SKM-1 (cell line): Measurements from ENCODE around the gene RAPGEF3.
A peak's percentile ranks its signal among the peaks of the same experiment; 100 is the strongest.

Source experiments
- DNase-seq: peaks from one replicate; lab custom pipeline; 2025; ENCODE audit not compliant: unreplicated experiment; lab: John Stamatoyannopoulos, UW

RAPGEF3 gene

GRCh38 chr12:47725091-47725772 is 33.4 kb downstream of the RAPGEF3 start, which contains the start of gene ENDOU:
ENDOU (minus strand) TSS chr12:47725490; CDS start chr12:47725413, 77 bp downstream.
- no peak for DNase-seq

GRCh38 chr12:47722941-47723631 is 35.6 kb downstream of the RAPGEF3 start:
- no peak for DNase-seq

- DNase-seq = no peak
Observed at GRCh38 chr12:47722136-47722834, 36.4 kb downstream of the RAPGEF3 start.

GRCh38 chr12:47721431-47721973 is 37.2 kb downstream of the RAPGEF3 start:
- no peak for DNase-seq

GRCh38 chr12:47718531-47718930 is 40.1 kb downstream of the RAPGEF3 start:
- no peak for DNase-seq

- DNase-seq = no peak
Observed at GRCh38 chr12:47717443-47718193, 41.1 kb downstream of the RAPGEF3 start.

- DNase-seq = no peak
Observed at GRCh38 chr12:47717046-47717442, 41.6 kb downstream of the RAPGEF3 start.

GRCh38 chr12:47715877-47716548 is 42.7 kb downstream of the RAPGEF3 start:
- DNase-seq = no peak

- DNase-seq = peak; percentile 13
Observed at GRCh38 chr12:47715393-47715876, 43.2 kb downstream of the RAPGEF3 start.

- DNase-seq = no peak
Observed at GRCh38 chr12:47714826-47715386, 43.8 kb downstream of the RAPGEF3 start.

GRCh38 chr12:47712171-47712570 is 46.5 kb downstream of the RAPGEF3 start:
- no peak for DNase-seq

GRCh38 chr12:47711448-47711847 is 47.2 kb downstream of the RAPGEF3 start:
- no peak for DNase-seq

GRCh38 chr12:47710278-47710677 is 48.4 kb downstream of the RAPGEF3 start:
- no peak for DNase-seq

- no peak for DNase-seq
Observed at GRCh38 chr12:47709671-47710070, 49.0 kb downstream of the RAPGEF3 start.

GRCh38 chr12:47709237-47709636 is 49.4 kb downstream of the RAPGEF3 start:
- DNase-seq = no peak

GRCh38 chr12:47707905-47708543 is 50.7 kb downstream of the RAPGEF3 start:
- no peak for DNase-seq

GRCh38 chr12:47707355-47707754 is 51.3 kb downstream of the RAPGEF3 start:
- no peak for DNase-seq

GRCh38 chr12:47705566-47706425 is 52.9 kb downstream of the RAPGEF3 start, which contains the start of gene RPAP3:
RPAP3 (minus strand) TSS chr12:47706030; CDS start chr12:47702840, 3,190 bp downstream.
- DNase-seq = peak; percentile 63
